GM18508 (cell line): ENCODE data around the gene PRRX2.
A peak's percentile ranks its signal among the peaks of the same experiment; 100 is the strongest.
"Not testable (repeated sequence)": the region's sequence is repeated elsewhere in the genome, so short reads cannot be mapped to it uniquely, and the experiment has no call there.

Experiments
- ATAC-seq: cut with Tn5 transposase; IDR thresholded peaks from one replicate; pipeline ENCODE4 v1.9.1; 2021; ENCODE audit warnings: moderate number of reproducible peaks; ENCODE audit not compliant: insufficient read depth, unreplicated experiment

PRRX2 gene

DNA sequence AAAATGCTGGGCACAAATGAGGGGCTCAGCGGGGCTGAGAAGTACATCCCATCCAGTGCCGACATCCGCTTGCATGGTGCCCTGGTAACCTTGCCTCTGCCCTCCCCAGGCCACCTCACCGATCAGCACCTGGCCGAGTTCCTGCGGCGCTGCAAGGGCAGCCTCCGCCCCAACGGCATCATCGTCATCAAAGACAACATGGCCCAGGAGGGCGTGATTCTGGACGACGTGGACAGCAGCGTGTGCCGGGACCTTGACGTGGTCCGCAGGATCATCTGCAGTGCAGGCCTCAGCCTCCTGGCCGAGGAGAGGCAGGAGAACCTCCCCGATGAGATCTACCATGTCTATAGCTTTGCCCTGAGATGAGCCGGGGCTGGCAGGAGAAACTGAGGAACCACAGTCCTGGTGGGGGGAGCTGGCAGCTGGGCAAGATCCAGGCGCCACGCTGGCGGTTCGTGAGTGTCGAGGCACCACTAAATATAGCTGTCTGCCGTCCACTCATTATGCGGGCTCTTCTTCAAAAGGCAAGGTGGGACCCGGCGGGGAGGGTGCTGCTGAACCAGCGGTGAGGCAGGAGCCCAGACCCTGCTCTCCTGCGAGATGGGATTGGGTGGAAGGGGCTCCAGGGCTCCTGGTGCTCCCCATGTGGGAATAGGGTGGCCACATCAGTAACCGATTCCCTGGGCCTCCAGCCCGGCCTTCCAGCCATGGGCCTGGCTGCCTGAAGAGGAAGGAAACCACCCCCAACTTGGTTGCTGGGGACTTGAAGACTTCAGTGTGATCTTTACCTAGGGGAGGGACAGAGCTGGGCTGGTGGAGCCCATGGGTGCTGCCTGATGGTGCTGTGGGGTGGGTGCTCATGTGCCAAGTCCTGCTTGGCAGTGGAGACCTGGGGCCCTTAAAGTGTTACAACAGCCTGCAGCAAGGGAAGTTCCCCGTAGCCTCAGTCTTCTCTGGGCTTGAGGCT lies 30.1 kb upstream of the PRRX2 start:
- ATAC-seq: no peak

DNA sequence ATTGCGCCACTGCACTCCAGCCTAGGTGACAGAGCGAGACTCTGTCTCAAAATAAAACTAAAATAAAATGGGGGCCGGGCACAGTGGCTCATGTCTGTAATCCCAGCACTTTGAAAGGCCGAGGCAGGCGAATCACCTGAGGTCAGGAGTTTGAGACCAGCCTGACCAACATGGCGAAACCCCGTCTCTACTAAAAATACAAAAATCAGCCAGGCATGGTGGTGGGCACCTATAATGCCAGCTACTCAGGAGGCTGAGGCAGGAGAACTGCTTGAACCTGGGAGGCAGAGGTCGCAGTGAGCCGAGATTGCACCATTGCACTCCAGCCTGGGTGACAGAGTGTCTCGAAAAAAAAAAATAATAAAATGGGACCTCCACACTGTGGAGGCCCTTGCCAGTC lies 29.1 kb upstream of the PRRX2 start:
- ATAC-seq: not testable (repeated sequence)

DNA sequence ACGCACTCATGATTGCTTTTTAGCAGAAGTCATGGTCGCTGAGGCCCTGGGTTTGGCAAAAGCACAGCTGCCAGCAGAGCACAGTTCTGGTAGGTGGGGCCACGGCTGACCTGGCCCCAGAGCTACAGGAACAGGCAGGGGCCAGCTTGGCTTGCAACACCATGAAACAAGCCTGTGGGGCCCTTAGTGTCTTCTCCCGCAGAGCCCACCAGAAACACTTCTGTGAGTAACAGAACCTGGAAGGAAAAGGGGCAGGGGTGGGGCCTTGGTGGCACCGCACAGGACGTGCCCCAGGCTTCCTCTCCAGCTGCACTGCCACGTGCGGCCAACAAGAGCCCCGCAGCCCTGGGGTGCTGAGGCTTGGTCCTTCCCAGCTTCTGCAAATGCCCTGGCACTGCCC lies 28.3 kb upstream of the PRRX2 start:
- no peak for ATAC-seq

DNA sequence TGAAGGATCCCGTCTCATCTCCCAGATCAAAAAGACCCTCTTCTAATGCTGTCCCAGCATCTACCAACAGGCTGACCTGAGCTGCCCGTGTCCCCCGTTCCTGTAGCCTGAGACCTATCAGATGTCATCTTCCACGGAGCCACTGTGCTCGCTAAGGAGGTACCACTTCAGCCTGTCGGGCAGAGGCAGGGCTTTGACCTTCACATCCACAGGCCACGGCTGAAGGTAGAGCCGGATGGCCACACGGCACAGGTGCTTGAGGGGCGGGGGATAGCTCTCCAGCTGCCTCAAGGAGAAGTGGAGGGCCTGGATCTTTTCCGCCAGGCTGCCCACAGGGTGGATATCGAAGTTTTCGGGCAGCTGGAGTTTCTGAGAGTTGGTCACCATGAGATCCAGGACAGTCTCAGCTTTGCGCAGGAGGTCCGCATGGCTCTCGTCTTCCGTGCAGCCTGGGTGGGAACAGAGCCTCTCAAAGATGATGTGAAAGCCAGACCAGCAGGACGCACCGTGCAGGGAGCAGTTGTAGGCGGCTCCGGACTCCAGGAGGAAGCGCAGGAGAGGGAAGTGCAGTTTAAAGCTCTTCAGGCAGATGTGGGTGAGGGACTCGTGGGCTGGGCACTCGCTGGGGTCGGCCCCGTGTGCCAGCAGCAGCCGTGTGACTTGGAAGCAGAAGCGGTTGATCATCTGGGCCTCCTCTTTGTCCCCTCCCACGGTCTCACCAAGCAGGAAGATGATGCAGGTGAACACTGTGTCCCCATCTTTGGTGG lies 27.6 kb upstream of the PRRX2 start:
- ATAC-seq: no peak

DNA sequence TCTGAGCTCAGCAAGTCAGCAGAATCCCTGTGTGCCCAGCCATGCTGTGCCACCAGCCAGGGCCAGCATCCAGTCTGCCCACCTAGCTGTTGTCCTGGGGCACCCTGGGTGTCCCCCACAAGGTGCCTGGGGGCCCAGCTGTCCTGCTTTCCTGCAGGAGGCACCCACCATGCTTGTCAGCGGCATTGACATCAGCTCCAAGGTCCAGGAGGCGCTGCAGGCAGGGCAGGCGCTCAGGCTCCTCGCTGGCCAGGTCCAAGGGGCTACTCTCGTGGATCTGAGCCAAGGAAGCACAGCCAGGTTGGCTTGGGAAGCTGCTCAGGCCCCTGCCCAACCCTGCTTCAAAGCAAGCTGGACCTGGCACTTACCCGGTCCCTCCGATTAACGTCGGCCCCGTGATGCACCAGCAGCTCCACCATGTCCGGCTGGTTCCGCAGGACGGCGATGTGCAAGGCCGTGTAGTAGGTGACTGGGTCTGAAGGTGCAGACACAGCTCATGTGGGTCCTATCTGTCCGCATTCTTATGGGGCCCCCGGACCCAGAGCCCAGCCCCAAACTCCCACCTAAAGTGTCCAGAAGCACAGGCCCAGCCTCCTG lies 26.3 kb upstream of the PRRX2 start:
- no peak for ATAC-seq

DNA sequence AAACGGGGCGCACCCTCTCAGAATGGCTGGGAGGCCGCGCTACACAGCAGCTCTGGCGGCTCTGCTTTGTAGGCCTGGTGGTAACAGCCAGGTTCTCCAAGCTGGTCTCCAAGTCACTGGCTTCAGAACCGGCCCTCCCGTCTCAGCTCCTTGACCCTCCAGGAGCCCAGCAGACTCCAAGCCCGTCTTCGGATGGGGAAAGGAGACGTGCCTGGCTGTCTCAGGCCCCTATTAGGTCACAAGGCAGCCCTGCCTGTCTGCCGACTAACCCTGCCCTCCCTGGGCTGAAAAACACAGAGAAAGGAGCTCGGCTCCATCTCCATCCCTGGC lies 25.7 kb upstream of the PRRX2 start:
- ATAC-seq: no peak

DNA sequence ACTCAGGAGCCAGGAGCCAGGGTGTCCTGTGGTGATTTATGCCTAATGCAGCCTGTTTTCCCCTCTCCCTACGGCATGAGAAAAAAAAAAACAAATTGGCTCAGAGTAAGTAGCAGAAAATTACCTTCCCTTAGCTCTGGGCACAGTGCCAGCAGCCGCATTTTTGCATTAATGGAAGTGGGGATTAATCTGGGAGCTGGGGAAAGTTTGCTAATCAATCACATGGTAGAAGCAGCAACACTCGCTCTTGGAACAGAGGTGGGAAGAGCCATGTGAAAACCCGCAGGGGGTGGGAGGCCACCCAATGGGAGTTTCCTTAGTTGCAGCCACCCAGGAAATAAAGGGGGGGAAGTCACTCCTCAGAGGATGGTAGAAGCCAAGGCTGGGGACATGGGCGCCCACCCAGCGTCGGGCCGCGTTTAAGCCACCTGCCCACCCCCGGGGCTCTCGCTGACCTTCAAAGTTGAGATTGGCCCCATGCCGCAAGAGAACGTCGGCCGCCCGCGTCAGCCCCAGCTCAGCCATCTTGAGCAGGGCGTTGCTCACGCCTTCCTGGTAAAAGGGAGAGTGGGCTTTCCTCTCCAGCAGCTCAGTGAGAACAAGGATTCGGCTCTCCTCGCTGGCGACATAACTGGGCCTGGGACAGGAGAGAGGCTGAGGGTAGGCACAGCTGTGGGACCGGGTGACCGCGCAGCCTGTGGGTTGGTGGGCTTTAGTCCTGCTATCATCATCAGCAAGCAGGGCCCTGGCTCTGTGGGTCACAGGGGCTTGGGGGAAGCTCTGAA lies 25.2 kb upstream of the PRRX2 start:
- ATAC-seq: no peak

DNA sequence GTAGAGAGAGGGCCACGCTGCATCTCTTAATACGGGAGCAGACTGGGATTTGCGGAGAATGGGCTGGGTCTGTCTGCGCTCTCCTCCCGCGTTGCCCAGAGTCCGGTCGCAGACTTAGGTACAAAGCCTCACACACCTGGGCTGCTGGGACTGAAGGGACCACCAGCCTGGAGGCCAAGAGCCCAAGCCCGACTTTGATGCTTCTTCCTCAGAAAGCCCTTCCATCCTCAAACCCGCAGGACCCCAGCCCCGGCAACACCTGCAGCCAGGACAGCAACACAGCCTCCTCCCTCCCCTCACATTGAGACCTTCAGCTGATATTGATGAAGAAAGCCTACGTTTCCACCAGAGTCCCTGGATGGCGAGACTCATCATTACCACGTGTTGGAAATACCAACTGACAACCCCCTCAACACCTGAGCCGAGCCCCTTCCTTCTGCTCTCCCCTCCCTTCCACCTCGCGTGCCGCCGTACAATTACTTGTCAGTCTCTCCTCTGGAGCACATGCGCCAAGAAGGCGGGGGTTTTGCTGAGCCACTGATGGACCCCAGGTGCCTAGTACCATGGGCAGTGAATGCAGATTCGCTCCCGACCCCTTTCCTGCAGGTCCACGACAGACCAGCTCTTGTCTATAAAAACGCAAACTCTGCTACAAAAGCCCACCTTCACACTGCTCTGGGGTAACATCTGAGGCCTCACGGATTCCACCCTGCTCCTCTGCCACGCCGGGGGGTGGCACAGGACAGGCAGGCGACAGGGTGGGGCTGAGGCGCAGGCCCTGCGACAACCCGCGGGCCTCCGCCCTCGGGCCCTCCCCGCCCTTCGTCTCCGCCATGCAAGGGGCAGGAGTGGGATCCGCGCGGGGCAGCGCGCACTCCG lies 24.3 kb upstream of the PRRX2 start:
- ATAC-seq: no peak

DNA sequence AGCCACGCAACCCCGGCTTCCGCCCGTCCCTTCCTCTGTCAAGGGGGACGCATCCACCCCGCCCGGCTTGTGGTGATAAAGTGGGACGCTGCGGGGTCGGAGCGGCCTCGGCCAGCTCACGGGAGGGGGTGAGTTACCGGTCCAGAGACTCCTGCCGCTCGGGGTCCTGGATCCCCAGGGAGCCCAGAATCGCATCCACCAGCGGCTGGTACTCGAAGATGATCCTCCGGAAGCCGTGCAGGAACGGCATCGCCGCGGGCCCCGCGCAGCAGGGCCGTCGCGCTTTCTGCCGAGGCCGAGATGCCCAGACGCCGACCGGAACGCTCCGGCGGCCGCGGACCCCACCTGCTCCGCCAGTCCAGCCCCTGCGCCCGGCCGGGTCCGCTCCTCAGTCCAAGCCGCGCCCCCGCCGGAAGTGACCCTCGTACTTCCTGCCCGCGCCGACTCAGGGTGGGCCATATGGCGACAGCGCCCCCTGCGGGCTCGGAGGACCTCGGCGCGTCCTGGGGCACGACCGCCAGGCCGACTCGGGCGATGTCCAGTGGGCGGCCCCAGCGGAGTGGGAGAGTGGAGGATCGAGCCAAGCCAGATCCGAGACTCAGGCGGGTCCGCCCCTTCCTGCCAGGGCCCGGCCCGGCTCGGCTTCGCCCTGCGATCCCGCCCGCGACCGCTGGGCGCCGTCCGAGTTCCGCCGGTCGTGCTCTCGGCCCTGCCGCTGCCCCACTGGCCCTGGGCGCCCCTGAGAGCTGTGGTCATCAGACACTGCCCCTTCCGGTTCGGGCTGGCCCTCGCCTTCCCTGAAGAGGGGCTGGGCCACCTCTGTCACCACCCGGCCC lies 23.5 kb upstream of the PRRX2 start, which contains the start of gene ASB6:
TSS of gene ASB6 (minus strand) at position 402 of the 836 bp plus-strand sequence. CDS start at position 250, 152 bp downstream.
- peak; percentile 56 for ATAC-seq

DNA sequence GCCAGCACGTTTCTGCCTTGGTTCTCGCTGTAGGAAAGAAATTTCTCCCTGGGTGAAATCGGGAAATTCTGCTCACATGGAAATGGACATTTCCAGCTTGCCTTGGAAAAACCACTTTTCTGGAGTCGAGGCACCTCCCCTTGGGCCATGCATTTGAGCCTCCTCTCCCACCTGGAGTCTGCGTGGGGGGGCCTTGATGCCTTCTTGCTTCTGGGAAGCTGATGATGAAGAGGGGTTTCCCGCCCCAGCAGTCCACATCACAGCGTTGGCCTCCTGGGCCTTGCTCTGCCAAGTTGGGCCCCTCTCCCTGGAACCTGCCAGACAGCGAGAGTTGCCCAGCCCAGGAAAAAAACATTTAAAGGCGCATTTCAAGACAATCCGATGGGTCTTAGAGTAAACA lies 21.7 kb upstream of the PRRX2 start:
- no peak for ATAC-seq

DNA sequence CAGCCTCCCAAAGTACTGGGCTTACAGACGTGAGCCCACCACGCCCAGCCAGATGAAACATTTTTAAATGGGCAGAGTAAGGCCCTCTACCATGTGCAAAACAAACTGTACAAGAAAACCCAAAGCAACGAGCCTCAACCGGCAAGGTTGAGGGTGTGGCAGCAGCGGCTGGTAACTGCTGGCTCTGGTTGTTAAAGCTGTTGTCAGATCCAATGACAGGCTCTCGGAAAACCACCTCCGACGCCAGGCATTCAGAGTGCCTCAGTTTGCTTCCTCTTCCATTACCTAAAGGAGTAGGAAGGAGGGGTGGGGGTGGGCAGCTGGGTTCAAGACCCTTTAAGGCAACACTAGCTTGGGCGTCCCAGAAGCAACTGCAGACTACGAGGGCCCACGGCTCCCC lies 21.1 kb upstream of the PRRX2 start:
- no peak for ATAC-seq

DNA sequence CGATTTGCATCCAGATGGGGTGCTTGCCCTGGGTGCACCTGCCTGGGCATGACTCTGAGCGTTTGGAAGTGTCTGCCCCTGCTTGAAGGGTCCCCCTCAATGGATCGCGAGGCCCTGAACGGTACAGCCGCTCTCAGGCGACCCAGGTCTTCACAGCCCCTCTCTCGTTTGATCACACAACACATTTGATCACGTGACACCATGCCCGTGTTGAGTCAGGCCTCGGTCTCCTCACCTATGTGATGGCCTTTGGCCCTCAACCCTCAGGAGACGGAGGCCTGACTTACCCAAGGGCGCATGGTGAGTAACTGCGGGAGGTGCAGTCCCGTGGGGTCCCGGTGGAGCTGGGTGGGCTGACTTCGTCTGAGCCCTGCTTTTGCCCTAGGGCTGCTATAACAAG lies 20.5 kb upstream of the PRRX2 start:
- ATAC-seq: no peak

DNA sequence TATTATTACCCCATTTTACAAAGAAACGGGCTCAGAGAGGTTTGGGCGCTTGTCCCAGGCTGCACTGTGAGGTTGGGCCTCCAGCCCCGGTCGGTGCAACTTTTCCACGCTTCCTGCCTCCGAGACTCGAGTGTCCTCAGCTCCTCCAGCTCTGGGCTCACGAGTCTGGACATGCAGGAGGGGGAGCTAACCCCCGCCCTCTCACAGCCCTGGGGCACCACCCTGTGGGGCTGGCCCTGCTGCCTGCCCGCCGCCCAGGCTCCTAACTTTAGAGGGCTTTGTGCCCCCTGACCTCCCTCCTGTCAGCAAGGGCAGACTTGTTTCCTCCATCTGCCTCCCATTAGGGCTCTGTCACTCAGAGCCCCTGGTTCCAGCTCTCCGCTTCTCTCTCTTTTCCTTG lies 19.2 kb upstream of the PRRX2 start:
- no peak for ATAC-seq

DNA sequence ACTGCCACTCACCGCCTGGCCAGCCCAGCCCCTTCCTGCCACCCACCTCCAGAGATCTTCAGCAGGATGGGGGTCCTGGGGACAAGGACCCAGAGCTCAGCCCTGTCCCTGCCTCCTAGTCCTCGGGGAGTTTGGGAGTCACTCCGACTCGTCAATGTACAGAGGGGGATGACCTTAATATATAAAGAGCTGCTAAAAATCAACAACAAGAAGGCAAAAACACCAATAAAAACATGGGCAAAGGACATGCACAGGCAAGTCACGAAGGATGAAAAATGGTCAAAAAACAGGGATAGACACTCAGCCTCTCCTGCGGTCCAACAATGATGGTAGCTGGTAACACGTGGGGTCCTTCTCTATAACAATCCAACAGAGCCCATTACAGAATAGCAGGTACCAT lies 18.8 kb upstream of the PRRX2 start:
- ATAC-seq: no peak

DNA sequence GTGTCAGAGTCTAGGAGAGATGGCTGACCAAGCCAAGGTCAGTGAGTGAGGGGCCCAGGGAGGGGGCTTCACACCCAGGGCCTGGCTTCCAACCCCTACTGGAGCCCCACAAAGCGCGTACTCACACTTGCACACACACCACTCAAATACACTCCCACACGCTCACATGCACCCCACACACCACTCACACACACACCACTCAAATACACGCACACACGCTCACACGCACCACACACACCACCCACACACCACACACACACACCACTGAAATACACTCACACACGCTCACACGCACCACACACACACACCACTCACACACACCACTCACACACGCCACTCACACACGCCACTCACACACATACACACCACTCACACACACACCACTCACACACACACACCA lies 17.8 kb upstream of the PRRX2 start:
- ATAC-seq: no peak

DNA sequence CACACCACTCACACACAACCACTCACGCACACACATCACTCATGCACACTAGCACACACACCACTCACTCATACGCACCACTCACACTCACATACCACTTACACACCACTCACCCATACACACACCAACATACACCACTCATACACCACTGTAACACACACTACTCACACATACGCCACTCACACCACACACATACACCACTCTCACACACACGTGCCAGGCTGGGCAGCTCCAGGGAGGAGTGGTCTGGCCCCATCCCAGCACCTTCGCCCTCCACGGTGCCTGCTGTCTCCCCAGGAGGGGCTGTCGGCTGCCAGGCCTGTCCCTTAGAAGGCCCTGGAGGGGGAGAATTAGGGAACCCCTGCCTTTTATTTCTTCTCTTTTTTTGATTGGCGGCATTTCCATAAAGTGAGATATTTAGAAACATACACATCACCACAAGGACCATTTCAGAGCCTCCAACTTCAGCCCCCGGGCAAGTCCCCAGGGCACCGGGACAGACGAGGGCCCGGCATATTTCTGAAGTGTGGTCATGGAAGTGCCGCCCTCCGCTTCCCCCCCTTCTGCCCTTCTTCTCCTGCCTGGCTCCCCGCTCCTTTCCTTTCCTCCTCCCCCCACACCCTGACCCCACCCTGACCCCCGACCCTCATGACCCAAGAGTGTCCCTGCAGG lies 17.2 kb upstream of the PRRX2 start:
- ATAC-seq: no peak

DNA sequence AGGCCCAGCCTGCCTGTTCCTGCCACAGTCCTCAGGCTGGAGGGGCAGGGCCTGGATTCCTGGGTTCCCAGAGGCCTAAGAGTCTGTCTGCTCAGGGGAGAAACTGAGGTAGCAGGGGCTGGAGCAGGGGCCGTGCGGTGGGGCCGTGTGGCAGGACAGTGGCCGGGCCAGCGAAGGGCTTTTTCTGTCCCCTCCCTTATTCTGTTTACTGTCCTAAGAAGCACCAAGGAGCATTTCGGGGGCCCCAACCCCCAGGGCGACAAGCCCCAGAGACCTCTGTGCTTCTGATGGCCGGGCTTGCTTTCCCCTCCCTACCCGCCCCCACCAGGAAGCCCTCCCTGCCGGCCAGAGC lies 16.7 kb upstream of the PRRX2 start:
- no peak for ATAC-seq
